C4-2B (cell line): Measurements from ENCODE around the gene WNT6.

Source experiments
- CTCF ChIP-seq: fragments of 450-650 bp; conservative IDR thresholded peaks from 2 replicates; pipeline ENCODE4 v1.5.1; 2017; ENCODE audit warnings: mild to moderate bottlenecking
- ZFX ChIP-seq: fragments of 450-650 bp; IDR thresholded peaks from 2 replicates; pipeline ENCODE4 v1.6.1; 2017

- TF ChIP-seq CTCF (no peak), ZFX (no peak)
These were observed 12.0 kb downstream of the WNT6 start for GRCh38 chr2:218871345-218872302.
